Naive B cell (primary cell): ENCODE results near the gene EXOC2. TPM values are rescaled to one million over a fixed set of nuclear protein-coding genes. Genes with fewer than 3 reads are reported as not detected.
A peak's percentile ranks its signal among the peaks of the same experiment; 100 is the strongest.

Source experiments
- ATAC-seq, 2 donors: fragments of 150-1000 bp; cut with Tn5 transposase; 2 replicates each; pipeline ENCODE4 v1.10.0; 2021; ENCODE audit warnings: low read depth in 2 of 2, mild to moderate bottlenecking in 2 of 2, moderate library complexity in 2 of 2
- DNase-seq: peaks from one replicate; pipeline ENCODE4 v3.0.0; 2022
- H3K27ac Mint-ChIP-seq, 6 donors: one replicate each; pipeline ENCODE4 v1.8.0; 2020 to 2022; ENCODE audit warnings: mild to moderate bottlenecking in 6 of 6, mixed read lengths in 6 of 6, moderate library complexity in 5 of 6, inconsistent platforms in 2 of 6
- H3K27me3 Mint-ChIP-seq, 3 donors: one replicate each; pipeline ENCODE4 v1.8.0; 2021 to 2022; ENCODE audit warnings: mixed read lengths in 3 of 3, mild to moderate bottlenecking in 1 of 3
- H3K36me3 Mint-ChIP-seq, 2 donors: one replicate each; pipeline ENCODE4 v1.8.0; 2020 to 2022; ENCODE audit warnings: mixed read lengths in 2 of 2, inconsistent platforms in 1 of 2, mild to moderate bottlenecking in 1 of 2
- H3K4me1 Mint-ChIP-seq, 3 donors: one replicate each; pipeline ENCODE4 v1.8.0; 2020 to 2022; ENCODE audit warnings: mixed read lengths in 3 of 3, inconsistent platforms in 1 of 3, mild to moderate bottlenecking in 1 of 3, moderate library complexity in 1 of 3
- H3K4me3 Mint-ChIP-seq, 8 donors: one replicate each; pipeline ENCODE4 v1.8.0; 2020 to 2022; ENCODE audit warnings: mild to moderate bottlenecking in 8 of 8, mixed read lengths in 8 of 8, moderate library complexity in 8 of 8, inconsistent platforms in 2 of 8
- H3K9me3 Mint-ChIP-seq, 7 donors: one replicate each; pipeline ENCODE4 v1.8.0; 2020 to 2022; ENCODE audit warnings: mixed read lengths in 7 of 7, mild to moderate bottlenecking in 5 of 7, inconsistent platforms in 2 of 7, moderate library complexity in 1 of 7
- polyA plus RNA-seq, 6 donors: library from polyadenylated mRNA; unstranded; fragments of 300-500 nt; fragmentation: Illumina TruSeq; gene quantifications; one replicate each; pipeline ENCODE4 v1.2.3, GENCODE V29; 2021; ENCODE audit warnings: low read depth in 6 of 6

Gene EXOC2
- polyA plus RNA-seq, 6 donors from 2014 or later, result 18.0 to 34.8 (median 28.6) TPM

- ATAC-seq (no peak), DNase-seq (no peak)
- Mint-ChIP-seq H3K36me3 (peaks cover 14 to 22% of the 10 kb centered on the region in 2 donors), H3K4me1 (peaks cover 46 to 66% (median 47%) of the 10 kb centered on the region in 3 donors), H3K27ac (peak overlapping the region in 3 of 6 donors; percentile 39 to 70 (median 54)), H3K27me3 (no peaks in the 10 kb centered on the region), H3K4me3 (peak overlapping the region in 1 of 8 donors; percentile 30), H3K9me3 (peaks cover 0 to 13% (median 2%) of the 10 kb centered on the region in 7 donors)
These were observed 33.0 kb downstream of the EXOC2 start for GRCh38 chr6:659716-660581.

- Mint-ChIP-seq H3K27me3 (no peaks in the 10 kb centered on the region), H3K4me3 (no peak overlapping the region), H3K27ac (peak overlapping the region in 2 of 6 donors; percentile 41 to 81), H3K4me1 (peaks cover 32 to 55% (median 40%) of the 10 kb centered on the region in 3 donors), H3K36me3 (peaks cover 21 to 28% of the 10 kb centered on the region in 2 donors), H3K9me3 (peaks cover 0 to 8% (median 4%) of the 10 kb centered on the region in 7 donors)
- DNase-seq (no peak), ATAC-seq (no peak)
These were observed 34.7 kb downstream of the EXOC2 start for GRCh38 chr6:658244-658643.

GRCh38 chr6:657743-658142 is 35.2 kb downstream of the EXOC2 start:
- Mint-ChIP-seq H3K36me3 (peaks cover 21 to 28% of the 10 kb centered on the region in 2 donors), H3K27ac (peak overlapping the region in 2 of 6 donors; percentile 41 to 81), H3K4me3 (no peak overlapping the region), H3K27me3 (no peaks in the 10 kb centered on the region), H3K4me1 (peaks cover 27 to 55% (median 35%) of the 10 kb centered on the region in 3 donors), H3K9me3 (peaks cover 0 to 8% (median 4%) of the 10 kb centered on the region in 7 donors)
- DNase-seq, result no peak
- no peak for ATAC-seq

GRCh38 chr6:656460-657252 is 36.3 kb downstream of the EXOC2 start, which contains the start of gene HUS1B:
Gene HUS1B, minus strand, starts transcription at chr6:657100. Its CDS starts 156 bp downstream, at chr6:656944.
- peaks cover 21 to 28% of the 10 kb centered on the region in 2 donors for H3K36me3 Mint-ChIP-seq
- H3K4me3 Mint-ChIP-seq, result peak within 1 kb of the TSS in 1 of 8 donors; percentile 14
- H3K4me1 Mint-ChIP-seq, result peaks cover 16 to 45% (median 27%) of the 10 kb centered on the region in 3 donors

GRCh38 chr6:654136-654535 is 38.8 kb downstream of the EXOC2 start:
- no peaks in the 10 kb centered on the region for H3K27me3 Mint-ChIP-seq
- H3K27ac Mint-ChIP-seq, result no peak overlapping the region
- H3K4me3 Mint-ChIP-seq, result no peak overlapping the region
- DNase-seq (no peak), ATAC-seq (no peak)
- H3K36me3 Mint-ChIP-seq, result peaks cover 21 to 23% of the 10 kb centered on the region in 2 donors
- H3K4me1 Mint-ChIP-seq, result peaks cover 0 to 21% (median 11%) of the 10 kb centered on the region in 3 donors
- peaks cover 0 to 5% (median 4%) of the 10 kb centered on the region in 7 donors for H3K9me3 Mint-ChIP-seq

More at GRCh38 chr6:656460-657252, 36.3 kb downstream of the EXOC2 start, which contains the start of gene HUS1B:
- H3K27ac Mint-ChIP-seq, result peak within 1 kb of the TSS in 1 of 6 donors; percentile 81
- H3K9me3 Mint-ChIP-seq, result peaks cover 0 to 5% (median 4%) of the 10 kb centered on the region in 7 donors
- no peaks in the 10 kb centered on the region for H3K27me3 Mint-ChIP-seq
- ATAC-seq, result no peak
- DNase-seq, result no peak

GRCh38 chr6:652865-653264 is 40.1 kb downstream of the EXOC2 start:
- no peak overlapping the region for H3K4me3 Mint-ChIP-seq
- ATAC-seq, result no peak
- H3K27me3 Mint-ChIP-seq, result no peaks in the 10 kb centered on the region

GRCh38 chr6:650098-650497 is 42.8 kb downstream of the EXOC2 start:
- Mint-ChIP-seq H3K27ac (no peak overlapping the region), H3K4me3 (no peak overlapping the region), H3K27me3 (no peaks in the 10 kb centered on the region), H3K9me3 (peaks cover 0 to 4% (median 3%) of the 10 kb centered on the region in 7 donors), H3K4me1 (peaks cover 4 to 31% (median 10%) of the 10 kb centered on the region in 3 donors), H3K36me3 (peaks cover 6 to 7% of the 10 kb centered on the region in 2 donors)
- ATAC-seq (no peak), DNase-seq (no peak)

More at GRCh38 chr6:652865-653264, 40.1 kb downstream of the EXOC2 start:
- Mint-ChIP-seq H3K27ac (peak overlapping the region in 2 of 6 donors; percentile 3 to 46), H3K36me3 (peaks cover 18 to 19% of the 10 kb centered on the region in 2 donors), H3K9me3 (peaks cover 0 to 5% (median 4%) of the 10 kb centered on the region in 7 donors), H3K4me1 (peaks cover 0 to 15% (median 7%) of the 10 kb centered on the region in 3 donors)
- DNase-seq, result no peak

GRCh38 chr6:642805-643204 is 50.1 kb downstream of the EXOC2 start:
- Mint-ChIP-seq H3K9me3 (peaks cover 0 to 5% (median 0%) of the 10 kb centered on the region in 7 donors), H3K27ac (no peak overlapping the region), H3K4me1 (peaks cover 30 to 55% (median 36%) of the 10 kb centered on the region in 3 donors), H3K4me3 (no peak overlapping the region), H3K27me3 (no peaks in the 10 kb centered on the region), H3K36me3 (peaks cover 0 to 19% of the 10 kb centered on the region in 2 donors)
- DNase-seq (no peak), ATAC-seq (peak; percentile 35 to 42)

- H3K27me3 Mint-ChIP-seq, result no peaks in the 10 kb centered on the region
- DNase-seq (no peak), ATAC-seq (no peak)
- peaks cover 12 to 28% of the 10 kb centered on the region in 2 donors for H3K36me3 Mint-ChIP-seq
- H3K9me3 Mint-ChIP-seq, result peaks cover 0 to 5% (median 0%) of the 10 kb centered on the region in 7 donors
- H3K4me3 Mint-ChIP-seq, result peak overlapping the region in 1 of 8 donors; percentile 21
- peaks cover 31 to 47% (median 36%) of the 10 kb centered on the region in 3 donors for H3K4me1 Mint-ChIP-seq
- peak overlapping the region in 2 of 6 donors; percentile 82 to 83 for H3K27ac Mint-ChIP-seq
These were observed 51.5 kb downstream of the EXOC2 start for GRCh38 chr6:641225-641985.

- ATAC-seq (no peak), DNase-seq (no peak)
- no peaks in the 10 kb centered on the region for H3K27me3 Mint-ChIP-seq
- H3K4me1 Mint-ChIP-seq, result peaks cover 2 to 18% (median 8%) of the 10 kb centered on the region in 3 donors
- peaks cover 18 to 32% of the 10 kb centered on the region in 2 donors for H3K36me3 Mint-ChIP-seq
- H3K4me3 Mint-ChIP-seq, result no peak overlapping the region
- no peaks in the 10 kb centered on the region for H3K9me3 Mint-ChIP-seq
- peak overlapping the region in 1 of 6 donors; percentile 49 for H3K27ac Mint-ChIP-seq
These were observed 56.5 kb downstream of the EXOC2 start for GRCh38 chr6:636488-636887.

- peaks cover 18 to 26% of the 10 kb centered on the region in 2 donors for H3K36me3 Mint-ChIP-seq
- H3K9me3 Mint-ChIP-seq, result no peaks in the 10 kb centered on the region
- no peak overlapping the region for H3K27ac Mint-ChIP-seq
- H3K4me1 Mint-ChIP-seq, result peaks cover 1 to 12% (median 8%) of the 10 kb centered on the region in 3 donors
- ATAC-seq (no peak), DNase-seq (no peak)
- no peaks in the 10 kb centered on the region for H3K27me3 Mint-ChIP-seq
- no peak overlapping the region for H3K4me3 Mint-ChIP-seq
These were observed 57.7 kb downstream of the EXOC2 start for GRCh38 chr6:635233-635632.

GRCh38 chr6:633611-634010 is 59.3 kb downstream of the EXOC2 start:
- ATAC-seq, result no peak
- Mint-ChIP-seq H3K36me3 (peaks cover 18 to 20% of the 10 kb centered on the region in 2 donors), H3K4me1 (peaks cover 6 to 10% (median 9%) of the 10 kb centered on the region in 3 donors)

More at GRCh38 chr6:633611-634010, 59.3 kb downstream of the EXOC2 start:
- Mint-ChIP-seq H3K27me3 (no peaks in the 10 kb centered on the region), H3K9me3 (no peaks in the 10 kb centered on the region), H3K4me3 (no peak overlapping the region), H3K27ac (peak overlapping the region in 1 of 6 donors; percentile 58)
- no peak for DNase-seq
